Stimulated activated effector memory CD8-positive, alpha-beta T cell treated with anti-CD3 and anti-CD28 coated beads, Interleukin-12 subunit alpha, Interleukin-12 subunit beta, amount 100 ng/mL, for 72 hours (primary cell): ENCODE measurements around the gene PDCD6IP.
A peak's percentile ranks its signal among the peaks of the same experiment; 100 is the strongest.
"Not testable (repeated sequence)": the region's sequence is repeated elsewhere in the genome, so short reads cannot be mapped to it uniquely, and the experiment has no call there.

Experiments used
- ATAC-seq: fragments of 150-1000 bp; cut with Tn5 transposase; 2 replicates; pipeline ENCODE4 v1.10.0; 2021
- DNase-seq, 2 donors: peaks; one replicate each; pipeline ENCODE4 v3.0.0; 2021 to 2022; ENCODE audit warnings: low spot score in 2 of 2
- H3K27ac Mint-ChIP-seq: one replicate; pipeline ENCODE4 v1.8.0; 2022; ENCODE audit warnings: mild to moderate bottlenecking, mixed read lengths
- H3K36me3 Mint-ChIP-seq: one replicate; pipeline ENCODE4 v1.8.0; 2022; ENCODE audit warnings: mild to moderate bottlenecking, mixed read lengths
- H3K4me1 Mint-ChIP-seq: one replicate; pipeline ENCODE4 v1.8.0; 2022; ENCODE audit warnings: mixed read lengths
- H3K4me3 Mint-ChIP-seq: one replicate; pipeline ENCODE4 v1.8.0; 2022; ENCODE audit warnings: mild to moderate bottlenecking, mixed read lengths
- H3K9me3 Mint-ChIP-seq: one replicate; pipeline ENCODE4 v1.8.0; 2022; ENCODE audit warnings: mixed read lengths

PDCD6IP gene

DNA sequence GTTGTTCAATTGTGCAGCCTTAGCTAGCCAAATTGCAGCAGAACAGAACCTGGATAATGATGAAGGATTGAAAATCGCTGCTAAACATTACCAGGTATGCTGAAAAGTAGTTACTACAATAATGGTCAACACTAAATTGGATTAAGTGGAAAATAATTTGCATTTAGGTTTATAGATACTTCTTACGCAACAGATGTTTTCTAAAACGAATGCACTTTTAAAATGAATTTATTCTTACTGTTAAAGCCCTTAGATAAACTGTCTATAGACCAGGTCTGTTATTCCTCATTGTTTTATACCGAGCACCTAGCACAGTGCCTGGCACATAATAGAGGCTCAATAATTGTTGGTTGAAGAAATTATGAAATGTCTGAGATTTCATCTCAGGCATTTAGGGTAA, 23.6 kb downstream of the PDCD6IP start:
- peaks cover 6% of the 10 kb centered on the region for H3K4me1 Mint-ChIP-seq
- H3K27ac Mint-ChIP-seq = no peak overlapping the region
- H3K36me3 Mint-ChIP-seq = peaks cover 95% of the 10 kb centered on the region
- ATAC-seq (no peak), DNase-seq (no peak)
- no peak overlapping the region for H3K4me3 Mint-ChIP-seq
- H3K9me3 Mint-ChIP-seq = no peaks in the 10 kb centered on the region

- Mint-ChIP-seq H3K4me3 (no peak overlapping the region), H3K27ac (no peak overlapping the region), H3K36me3 (peaks cover 95% of the 10 kb centered on the region), H3K9me3 (no peaks in the 10 kb centered on the region), H3K4me1 (peaks cover 6% of the 10 kb centered on the region)
- DNase-seq = no peak
- ATAC-seq = no peak
Measured at GRCh38 chr3:33823821-33824220, 25.4 kb downstream of the PDCD6IP start.

GRCh38 chr3:33825111-33825510, 26.7 kb downstream of the PDCD6IP start:
- DNase-seq = no peak

GRCh38 chr3:33826206-33826605, 27.8 kb downstream of the PDCD6IP start:
- peaks cover 97% of the 10 kb centered on the region for H3K36me3 Mint-ChIP-seq
- no peak overlapping the region for H3K4me3 Mint-ChIP-seq
- H3K27ac Mint-ChIP-seq = no peak overlapping the region
- ATAC-seq (no peak), DNase-seq (no peak)
- H3K4me1 Mint-ChIP-seq = peaks cover 14% of the 10 kb centered on the region
- no peaks in the 10 kb centered on the region for H3K9me3 Mint-ChIP-seq

More at GRCh38 chr3:33825111-33825510, 26.7 kb downstream of the PDCD6IP start:
- peaks cover 96% of the 10 kb centered on the region for H3K36me3 Mint-ChIP-seq
- no peak overlapping the region for H3K27ac Mint-ChIP-seq
- no peak for ATAC-seq
- H3K4me3 Mint-ChIP-seq = no peak overlapping the region
- no peaks in the 10 kb centered on the region for H3K9me3 Mint-ChIP-seq
- peaks cover 5% of the 10 kb centered on the region for H3K4me1 Mint-ChIP-seq

GRCh38 chr3:33826688-33827087, 28.3 kb downstream of the PDCD6IP start:
- peaks cover 97% of the 10 kb centered on the region for H3K36me3 Mint-ChIP-seq
- H3K4me1 Mint-ChIP-seq = peaks cover 16% of the 10 kb centered on the region
- H3K27ac Mint-ChIP-seq = no peak overlapping the region
- ATAC-seq (no peak), DNase-seq (no peak)
- H3K9me3 Mint-ChIP-seq = no peaks in the 10 kb centered on the region
- no peak overlapping the region for H3K4me3 Mint-ChIP-seq

DNA sequence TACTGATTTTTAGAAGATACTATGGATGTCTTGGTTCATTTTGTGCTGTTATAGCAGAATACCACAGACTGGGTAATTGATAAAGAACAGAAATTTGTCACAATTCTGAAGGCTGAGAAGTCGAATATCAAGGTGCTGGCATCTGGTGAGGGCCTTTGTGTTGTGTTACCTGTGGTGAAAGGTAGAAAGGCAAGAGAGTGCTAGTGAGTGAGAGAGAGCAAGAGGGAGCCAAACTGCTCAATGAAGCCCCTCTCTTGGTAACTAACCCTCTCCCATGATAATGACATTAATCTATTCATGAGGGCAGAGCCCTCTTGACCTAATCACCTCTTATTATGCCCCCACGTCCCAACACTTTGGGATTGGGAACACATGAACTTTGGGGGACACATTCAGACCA, 31.3 kb downstream of the PDCD6IP start:
- Mint-ChIP-seq H3K36me3 (peaks cover 69% of the 10 kb centered on the region), H3K4me3 (no peak overlapping the region), H3K4me1 (peaks cover 34% of the 10 kb centered on the region), H3K9me3 (no peaks in the 10 kb centered on the region), H3K27ac (no peak overlapping the region)
- ATAC-seq (no peak), DNase-seq (no peak)

GRCh38 chr3:33831053-33831452, 32.6 kb downstream of the PDCD6IP start:
- peaks cover 34% of the 10 kb centered on the region for H3K4me1 Mint-ChIP-seq

GRCh38 chr3:33833408-33834095, 35.1 kb downstream of the PDCD6IP start:
- H3K27ac Mint-ChIP-seq = peak overlapping the region; percentile 16
- no peaks in the 10 kb centered on the region for H3K9me3 Mint-ChIP-seq
- H3K36me3 Mint-ChIP-seq = peaks cover 69% of the 10 kb centered on the region
- no peak for DNase-seq
- peaks cover 34% of the 10 kb centered on the region for H3K4me1 Mint-ChIP-seq
- no peak overlapping the region for H3K4me3 Mint-ChIP-seq
- peak; percentile 31 for ATAC-seq

More at GRCh38 chr3:33831053-33831452, 32.6 kb downstream of the PDCD6IP start:
- H3K9me3 Mint-ChIP-seq = no peaks in the 10 kb centered on the region
- peak overlapping the region; percentile 62 for H3K27ac Mint-ChIP-seq
- DNase-seq (no peak), ATAC-seq (peak; percentile 51)
- H3K4me3 Mint-ChIP-seq = no peak overlapping the region
- peaks cover 69% of the 10 kb centered on the region for H3K36me3 Mint-ChIP-seq

DNA sequence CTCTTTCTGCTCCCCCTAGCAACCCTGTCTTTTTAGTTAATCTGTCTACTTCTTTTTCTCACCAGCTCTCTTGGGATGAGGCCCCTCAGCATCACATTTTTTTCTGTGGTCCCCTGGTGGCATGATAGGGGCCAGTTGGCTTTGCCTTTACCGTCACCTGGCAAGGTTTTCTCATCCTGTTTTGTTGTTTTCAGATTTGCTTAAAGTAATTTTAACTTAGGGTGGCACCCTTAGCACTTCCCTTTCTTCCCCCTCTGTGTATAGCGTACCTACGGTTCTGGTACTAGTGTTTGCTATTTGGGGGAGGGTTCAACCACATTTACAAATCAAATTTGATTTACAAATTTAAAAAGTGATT, 35.6 kb downstream of the PDCD6IP start:
- Mint-ChIP-seq H3K36me3 (peaks cover 69% of the 10 kb centered on the region), H3K4me3 (no peak overlapping the region), H3K9me3 (no peaks in the 10 kb centered on the region), H3K27ac (peak overlapping the region; percentile 16), H3K4me1 (peaks cover 34% of the 10 kb centered on the region)
- DNase-seq (no peak), ATAC-seq (no peak)

DNA sequence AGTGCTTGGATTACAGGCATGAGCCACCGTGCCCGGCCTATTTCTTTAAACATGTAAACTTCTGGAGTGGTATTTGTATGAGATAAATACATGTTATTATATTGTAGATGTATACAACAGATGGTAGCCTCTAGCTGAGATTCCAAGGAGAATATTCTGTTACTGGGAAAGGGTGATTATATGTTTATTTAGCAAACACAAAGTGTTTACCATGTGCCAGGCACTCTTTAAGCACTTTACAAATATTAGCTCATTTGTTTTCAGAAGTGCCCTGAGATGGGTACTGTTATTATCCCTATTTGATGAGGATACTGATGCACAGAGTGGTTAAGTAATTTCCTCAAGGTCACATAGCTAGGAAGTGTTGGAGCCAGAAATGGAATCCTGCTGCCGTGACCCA, 38.8 kb downstream of the PDCD6IP start:
- not testable (repeated sequence) for DNase-seq, ATAC-seq, H3K27ac Mint-ChIP-seq, H3K9me3 Mint-ChIP-seq, H3K4me3 Mint-ChIP-seq
- H3K36me3 Mint-ChIP-seq = peaks cover 75% of the 10 kb centered on the region
- peaks cover 18% of the 10 kb centered on the region for H3K4me1 Mint-ChIP-seq

- no peak overlapping the region for H3K4me3 Mint-ChIP-seq
- ATAC-seq (no peak), DNase-seq (no peak)
- H3K4me1 Mint-ChIP-seq = no peaks in the 10 kb centered on the region
- no peaks in the 10 kb centered on the region for H3K9me3 Mint-ChIP-seq
- H3K36me3 Mint-ChIP-seq = peaks cover 96% of the 10 kb centered on the region
- no peak overlapping the region for H3K27ac Mint-ChIP-seq
Measured at GRCh38 chr3:33839283-33839682, 40.9 kb downstream of the PDCD6IP start.

DNA sequence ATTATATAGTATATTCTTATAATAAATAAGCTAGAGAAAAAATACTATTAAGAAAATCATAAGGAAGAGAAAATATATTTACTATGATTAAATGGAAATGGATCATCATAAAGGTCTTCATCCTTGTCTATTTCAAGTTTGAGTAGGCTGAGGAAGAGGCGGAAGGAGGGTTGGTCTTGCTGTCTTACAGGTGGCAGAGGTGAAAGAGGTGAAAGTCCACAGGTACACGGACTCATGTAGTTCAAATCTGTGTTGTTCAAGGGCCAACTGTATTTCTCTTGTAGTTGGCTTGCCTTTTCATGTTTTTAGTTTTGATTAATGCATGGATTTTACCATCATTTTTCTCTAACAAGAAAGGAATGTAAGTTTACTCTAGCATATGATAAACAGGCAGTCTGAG, 41.7 kb downstream of the PDCD6IP start:
- DNase-seq (no peak), ATAC-seq (no peak)
- peaks cover 99% of the 10 kb centered on the region for H3K36me3 Mint-ChIP-seq
- H3K4me1 Mint-ChIP-seq = no peaks in the 10 kb centered on the region
- H3K27ac Mint-ChIP-seq = no peak overlapping the region
- H3K4me3 Mint-ChIP-seq = no peak overlapping the region
- no peaks in the 10 kb centered on the region for H3K9me3 Mint-ChIP-seq

DNA sequence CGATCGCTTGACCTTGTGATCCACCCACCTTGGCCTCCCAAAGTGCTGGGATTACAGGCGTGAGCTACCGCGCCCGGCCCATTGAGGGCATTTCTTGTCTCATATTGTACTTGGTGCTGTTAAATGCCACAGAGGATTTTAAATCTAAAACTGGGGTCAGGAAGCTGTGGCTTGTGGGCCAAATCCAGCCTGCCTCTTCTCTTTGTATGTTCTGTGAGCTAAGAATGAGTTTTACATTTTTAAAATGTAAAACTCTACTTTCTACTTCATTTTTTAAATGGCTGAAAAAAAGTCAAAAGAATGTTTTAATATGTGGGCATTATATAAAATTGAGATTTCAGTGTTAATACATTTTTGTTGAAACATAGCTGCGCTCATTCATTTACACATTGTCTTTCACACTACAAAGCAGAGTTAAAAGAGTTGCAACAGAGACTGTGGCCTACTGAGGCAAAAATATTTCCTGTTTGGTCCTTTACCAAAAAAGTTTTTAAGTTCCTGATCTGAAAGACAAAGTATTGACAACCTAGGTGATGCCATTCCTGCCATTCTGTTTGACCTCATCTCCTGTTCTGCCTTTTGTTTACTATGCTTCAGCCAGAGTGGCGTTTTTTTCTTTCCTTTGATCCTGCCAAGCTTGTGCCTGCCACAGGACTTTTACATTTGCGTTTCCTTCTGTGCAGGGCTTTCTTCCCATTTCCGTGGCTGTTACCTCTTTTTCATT, 50.4 kb downstream of the PDCD6IP start:
- H3K36me3 Mint-ChIP-seq = peaks cover 91% of the 10 kb centered on the region
- H3K27ac Mint-ChIP-seq = peak overlapping the region; percentile 39
- peaks cover 23% of the 10 kb centered on the region for H3K4me1 Mint-ChIP-seq
- no peak overlapping the region for H3K4me3 Mint-ChIP-seq
- ATAC-seq (no peak), DNase-seq (no peak)
- no peaks in the 10 kb centered on the region for H3K9me3 Mint-ChIP-seq

DNA sequence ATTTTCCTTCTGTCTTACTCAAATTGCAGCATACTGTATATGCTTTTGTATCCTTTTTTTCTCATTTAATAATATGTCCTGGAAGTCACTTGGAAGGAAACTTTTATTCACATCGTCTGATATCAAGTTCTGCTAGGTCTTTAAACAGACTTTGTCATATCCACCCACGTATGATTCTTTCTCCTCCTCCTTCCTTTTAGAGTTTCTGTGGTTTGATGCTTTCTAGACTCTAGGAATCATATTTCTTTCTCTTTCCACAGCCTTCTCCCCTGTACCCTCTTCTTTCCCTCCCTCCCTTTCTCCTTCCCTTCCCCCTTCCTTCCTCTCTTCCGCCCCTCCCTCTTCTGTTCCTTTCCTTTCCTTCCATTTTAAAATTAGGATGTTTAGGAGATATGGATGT, 52.2 kb downstream of the PDCD6IP start:
- ATAC-seq = peak; percentile 46
- peak overlapping the region; percentile 39 for H3K27ac Mint-ChIP-seq
- DNase-seq, H3K9me3 Mint-ChIP-seq, H3K4me3 Mint-ChIP-seq: not testable (repeated sequence)
- peaks cover 91% of the 10 kb centered on the region for H3K36me3 Mint-ChIP-seq
- H3K4me1 Mint-ChIP-seq = peaks cover 30% of the 10 kb centered on the region

DNA sequence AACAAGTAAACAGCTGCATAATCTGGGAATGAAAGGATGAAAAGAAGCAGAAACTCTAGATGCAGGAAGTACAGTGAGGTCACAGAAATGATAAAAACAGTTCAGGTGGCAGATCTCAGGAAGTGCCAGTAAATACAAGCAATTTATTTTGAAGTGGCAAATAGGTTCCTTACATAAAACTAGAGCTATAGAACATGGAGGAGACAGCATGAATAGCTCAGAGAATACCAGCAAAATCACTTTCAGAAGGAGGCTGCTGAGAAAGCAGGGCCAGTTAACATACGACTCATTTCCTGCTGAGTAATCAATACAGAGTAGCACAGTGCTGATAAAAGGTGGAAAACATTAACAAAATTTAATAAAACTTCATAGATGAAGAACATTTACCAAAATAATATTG, 57.0 kb downstream of the PDCD6IP start:
- peaks cover 97% of the 10 kb centered on the region for H3K36me3 Mint-ChIP-seq
- DNase-seq, H3K9me3 Mint-ChIP-seq, H3K4me3 Mint-ChIP-seq: not testable (repeated sequence)
- peaks cover 25% of the 10 kb centered on the region for H3K4me1 Mint-ChIP-seq
- peak overlapping the region; percentile 83 for H3K27ac Mint-ChIP-seq
- peak; percentile 83 for ATAC-seq

DNA sequence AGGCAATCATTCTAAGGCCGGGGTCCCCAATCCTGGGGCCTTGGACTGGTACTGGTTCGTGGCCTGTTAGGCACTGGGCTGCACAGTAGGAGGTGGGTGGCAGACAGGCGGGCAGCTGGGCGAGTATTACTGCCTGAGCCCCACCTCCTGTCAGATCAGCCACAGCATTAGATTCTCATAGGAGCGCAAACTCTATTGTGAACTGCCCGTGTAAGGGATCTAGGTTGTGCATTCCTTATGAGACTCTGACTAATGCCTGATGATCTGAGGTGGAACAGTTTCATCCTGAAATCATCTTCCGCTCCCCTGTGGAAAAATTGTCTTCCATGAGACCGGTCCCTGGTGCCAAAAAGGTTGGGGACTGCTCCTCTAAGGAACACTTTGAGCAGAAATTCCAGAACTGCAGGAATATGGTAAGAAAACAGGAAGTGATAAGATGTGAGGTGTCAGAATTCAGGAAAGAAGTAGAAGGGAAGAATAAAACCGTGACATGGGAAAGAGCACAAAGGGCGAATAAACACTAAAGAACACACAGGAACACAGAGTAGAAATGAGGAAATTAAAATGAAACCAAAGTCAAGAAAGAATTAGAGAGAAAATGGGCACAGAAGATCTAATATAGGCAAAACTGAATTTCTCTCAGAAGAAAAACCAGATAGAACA, 57.6 kb downstream of the PDCD6IP start:
- Mint-ChIP-seq H3K36me3 (peaks cover 100% of the 10 kb centered on the region), H3K4me3 (no peak overlapping the region), H3K9me3 (no peaks in the 10 kb centered on the region), H3K27ac (peak overlapping the region; percentile 83), H3K4me1 (peaks cover 19% of the 10 kb centered on the region)
- DNase-seq (no peak), ATAC-seq (peak; percentile 19)
